Measurements from ENCODE around the gene CAND1. TPM values are rescaled to one million over a fixed set of nuclear protein-coding genes. Genes with fewer than 3 reads are reported as not detected.

CAND1 gene
- total RNA-seq, 2 experiments from 2014 or later, result 158 to 224 TPM

DNA sequence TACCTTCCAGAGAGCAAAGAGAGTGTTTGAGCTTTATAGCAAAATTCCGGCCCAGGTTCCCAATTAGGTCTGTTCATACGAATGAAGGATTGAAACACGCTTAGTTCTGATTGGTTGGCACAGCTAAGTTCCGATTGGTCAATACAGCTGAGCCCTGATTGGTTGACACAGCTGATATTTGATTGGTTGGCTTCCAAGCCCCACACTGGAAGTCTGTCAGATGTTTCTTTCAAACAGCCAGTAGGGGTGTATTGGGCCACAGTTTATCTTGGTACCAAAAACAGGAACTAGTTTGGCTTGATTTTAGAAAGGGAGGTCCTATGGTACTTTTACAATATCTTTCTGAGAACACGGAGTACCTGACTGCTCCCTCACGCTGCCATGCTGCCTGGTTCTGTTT is 93.4 kb downstream of the CAND1 start:
- H3K4me1 Mint-ChIP-seq, result no peaks in the 10 kb centered on the region
- no peaks in the 10 kb centered on the region for H3K27me3 Mint-ChIP-seq
- DNase-seq (no peak), ATAC-seq (no peak)
- no peaks in the 10 kb centered on the region for H3K36me3 Mint-ChIP-seq (ENCODE audit: low read depth)
- peaks cover 4% of the 10 kb centered on the region for H3K9me3 Mint-ChIP-seq (ENCODE audit: low read depth)
- intact Hi-C loops (cut with DNase I, micrococcal nuclease), result no loop called here
- no peak overlapping the region for H3K4me3 Mint-ChIP-seq
- ChIA-PET POLR2A (no interaction called here), CTCF (interaction anchor here (0.7 to 1.5 kb wide), 2 partner anchors 13 to 162 kb away, joined by 3 to 5 read pairs; no protein-coding TSS in a partner anchor)
- H3K27ac Mint-ChIP-seq, result no peak overlapping the region

DNA sequence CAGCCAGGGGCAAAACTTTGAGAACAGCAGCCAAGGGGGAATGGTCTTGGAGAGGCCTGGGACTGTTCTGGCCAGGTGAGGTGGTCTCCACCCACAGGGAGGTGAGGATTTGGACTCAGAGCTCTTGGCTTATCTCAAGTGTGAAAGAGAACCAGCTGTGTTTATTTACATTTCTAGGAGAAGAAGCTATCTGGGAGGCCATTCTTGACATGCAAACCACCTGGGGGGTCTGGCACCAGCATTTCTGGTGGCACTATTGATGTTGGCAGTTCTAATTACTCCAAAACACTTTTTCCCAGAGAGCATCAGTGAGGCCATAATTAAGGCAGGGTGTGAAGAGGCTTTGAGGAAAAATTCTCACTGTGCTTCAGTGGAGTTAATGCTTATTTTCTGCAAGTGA is 95.1 kb downstream of the CAND1 start:
- Mint-ChIP-seq H3K27ac (no peak overlapping the region), H3K4me1 (no peaks in the 10 kb centered on the region), H3K9me3 (ENCODE audit: low read depth) (peaks cover 4% of the 10 kb centered on the region), H3K27me3 (no peaks in the 10 kb centered on the region), H3K4me3 (no peak overlapping the region), H3K36me3 (ENCODE audit: low read depth) (no peaks in the 10 kb centered on the region)
- CTCF ChIA-PET, result interaction anchor here (1.1 to 1.5 kb wide), 2 partner anchors 8 to 11 kb away, joined by 4 to 5 read pairs; no protein-coding TSS in a partner anchor
- DNase-seq (no peak), ATAC-seq (no peak)
- POLR2A ChIA-PET, result interaction anchor here (0.6 kb wide), 1 partner anchor 268 kb away, joined by 3 read pairs; no protein-coding TSS in a partner anchor
- intact Hi-C loops (cut with DNase I, micrococcal nuclease), result no loop called here

DNA sequence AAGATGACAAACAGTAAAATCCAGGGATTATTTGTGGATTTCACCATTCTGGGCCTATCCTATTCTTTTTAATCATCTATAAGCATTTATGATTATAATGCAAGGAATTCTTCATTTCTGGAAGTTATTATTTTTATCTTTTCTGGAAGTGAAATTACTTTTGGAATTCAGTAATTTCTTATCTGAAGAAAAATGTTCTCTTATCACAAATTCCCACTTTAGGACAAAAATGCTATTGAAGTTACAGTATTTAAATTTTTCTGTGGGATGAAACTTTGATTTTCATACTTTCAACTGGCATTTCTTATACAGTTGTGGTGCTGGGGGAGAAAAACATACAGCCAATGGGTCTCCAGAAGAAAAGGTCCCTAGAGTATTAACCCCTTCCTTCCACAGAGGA is 96.0 kb downstream of the CAND1 start:
- CTCF ChIA-PET, result no interaction called here
- DNase-seq, result no peak
- Mint-ChIP-seq H3K27me3 (no peaks in the 10 kb centered on the region), H3K36me3 (ENCODE audit: low read depth) (no peaks in the 10 kb centered on the region), H3K27ac (no peak overlapping the region), H3K4me1 (no peaks in the 10 kb centered on the region), H3K9me3 (ENCODE audit: low read depth) (peaks cover 4% of the 10 kb centered on the region), H3K4me3 (no peak overlapping the region)
- intact Hi-C loops (cut with DNase I, micrococcal nuclease), result no loop called here
- no peak for ATAC-seq
- POLR2A ChIA-PET, result no interaction called here

DNA sequence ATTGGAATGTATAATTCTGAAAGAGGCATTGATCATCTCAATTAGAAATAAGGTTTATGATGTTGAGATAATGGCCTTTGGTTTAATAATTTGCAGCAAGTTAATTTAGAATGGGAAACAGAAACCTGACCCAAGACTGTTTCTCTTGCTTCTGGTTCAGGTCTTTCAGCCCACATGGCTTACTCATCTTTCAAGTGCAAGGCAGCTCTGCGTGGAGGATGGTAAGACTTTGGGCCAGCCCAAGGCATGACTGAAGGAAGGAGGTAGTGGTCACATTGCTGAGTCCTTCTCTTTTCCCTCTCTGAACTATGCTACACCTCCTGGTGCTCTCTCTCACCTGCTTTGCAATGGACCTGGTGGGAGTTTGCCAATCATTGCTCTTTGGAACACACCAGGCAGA is 98.7 kb downstream of the CAND1 start:
- Mint-ChIP-seq H3K4me1 (no peaks in the 10 kb centered on the region), H3K27ac (no peak overlapping the region), H3K36me3 (ENCODE audit: low read depth) (no peaks in the 10 kb centered on the region), H3K4me3 (no peak overlapping the region), H3K9me3 (ENCODE audit: low read depth) (peaks cover 5% of the 10 kb centered on the region), H3K27me3 (no peaks in the 10 kb centered on the region)
- DNase-seq (no peak), ATAC-seq (no peak)
- POLR2A ChIA-PET, result no interaction called here
- intact Hi-C loops (cut with DNase I, micrococcal nuclease), result no loop called here
- CTCF ChIA-PET, result interaction anchor here (0.6 to 0.7 kb wide), 2 partner anchors 290 to 404 kb away, joined by 3 read pairs; no protein-coding TSS in a partner anchor
